ENCODE results near the gene HDAC4.

The HDAC4 gene

DNA sequence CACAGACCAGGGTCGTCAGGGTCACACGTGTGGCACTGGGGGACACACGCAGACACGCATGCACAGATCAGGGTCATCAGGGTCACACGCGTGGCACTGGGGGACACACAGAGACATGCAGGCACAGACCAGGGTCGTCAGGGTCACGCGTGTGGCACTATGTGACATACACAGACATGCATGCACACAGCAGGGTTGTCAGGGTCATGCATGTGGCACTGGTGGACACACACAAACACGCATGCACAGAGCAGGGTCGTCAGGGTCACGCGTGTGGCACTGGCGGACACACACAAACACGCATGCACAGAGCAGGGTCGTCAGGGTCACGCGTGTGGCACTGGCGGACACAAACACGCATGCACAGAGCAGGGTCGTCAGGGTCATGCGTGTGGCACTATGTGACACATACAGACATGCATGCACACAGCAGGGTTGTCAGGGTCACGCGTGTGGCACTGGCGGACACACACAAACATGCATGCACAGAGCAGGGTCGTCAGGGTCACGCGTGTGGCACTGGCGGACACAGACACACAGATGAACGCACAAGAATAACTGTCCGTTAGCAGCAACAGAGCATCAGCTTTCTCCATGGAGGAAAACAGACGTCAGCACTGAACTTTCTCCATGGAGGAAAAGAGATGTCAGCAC, 34.9 kb downstream of the HDAC4 start:
- no peak for DNase-seq

DNA sequence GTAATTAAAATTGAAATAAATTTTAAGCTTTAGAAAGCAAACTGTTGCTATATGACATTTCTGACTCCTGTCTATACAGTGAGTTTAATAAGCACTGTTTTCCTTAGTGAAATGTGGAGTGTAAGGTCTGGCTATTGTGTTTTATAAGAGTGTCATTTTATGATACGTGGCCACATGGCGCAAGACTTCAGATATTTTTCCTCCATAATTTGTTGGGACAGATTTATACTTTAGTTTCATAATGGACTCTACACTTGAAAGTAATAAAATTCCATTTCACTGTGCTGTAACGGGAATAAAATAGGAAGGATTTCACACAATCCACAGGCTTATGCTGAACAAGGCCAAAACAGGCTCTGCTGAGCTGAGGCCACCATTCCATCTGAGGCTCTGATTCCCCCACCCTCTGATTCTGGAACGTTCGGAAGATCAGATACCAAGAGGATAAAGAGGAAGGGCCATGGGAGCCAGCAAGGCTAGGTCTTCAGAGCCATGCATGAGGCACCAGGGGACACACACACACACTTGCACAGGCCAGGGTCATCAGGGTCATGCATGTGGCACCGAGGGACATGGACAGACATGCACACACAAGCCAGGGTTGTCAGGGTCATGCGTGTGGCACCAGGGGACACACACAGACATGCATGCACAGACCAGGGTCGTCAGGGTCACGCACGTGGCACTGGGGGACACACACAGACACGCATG, 35.6 kb downstream of the HDAC4 start:
- DNase-seq, result no peak

DNA sequence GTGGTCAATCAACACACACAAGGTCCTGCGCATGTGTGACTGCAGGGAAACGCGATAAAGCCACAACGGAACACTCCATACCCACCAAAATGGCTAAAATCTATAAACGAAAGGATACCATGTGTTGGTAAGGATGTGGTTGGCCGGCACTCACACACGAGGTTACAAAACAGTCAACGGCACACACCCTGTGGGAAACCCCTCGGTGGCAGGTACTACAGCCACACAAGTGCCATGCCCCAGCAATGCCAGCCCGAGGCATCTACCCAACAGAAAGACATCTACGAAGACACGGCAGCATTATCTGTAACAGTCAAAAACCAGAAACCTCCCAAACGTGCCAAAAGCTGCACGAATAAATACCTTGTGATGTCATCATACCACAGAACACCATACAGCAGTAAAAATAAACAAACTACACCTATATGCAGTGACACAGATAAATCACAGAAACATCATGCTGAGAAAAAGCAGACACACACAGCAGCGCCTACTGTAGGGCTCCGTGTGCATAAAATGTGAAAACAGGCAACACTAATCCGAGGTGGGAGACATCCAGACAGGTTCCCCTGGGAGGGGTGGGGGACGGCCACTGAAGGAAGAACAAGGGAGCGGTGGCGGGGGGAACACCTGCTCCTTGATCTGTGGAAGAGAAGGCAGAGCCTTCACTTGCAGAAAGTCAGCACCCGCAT, 36.7 kb downstream of the HDAC4 start:
- DNase-seq, result no peak

DNA sequence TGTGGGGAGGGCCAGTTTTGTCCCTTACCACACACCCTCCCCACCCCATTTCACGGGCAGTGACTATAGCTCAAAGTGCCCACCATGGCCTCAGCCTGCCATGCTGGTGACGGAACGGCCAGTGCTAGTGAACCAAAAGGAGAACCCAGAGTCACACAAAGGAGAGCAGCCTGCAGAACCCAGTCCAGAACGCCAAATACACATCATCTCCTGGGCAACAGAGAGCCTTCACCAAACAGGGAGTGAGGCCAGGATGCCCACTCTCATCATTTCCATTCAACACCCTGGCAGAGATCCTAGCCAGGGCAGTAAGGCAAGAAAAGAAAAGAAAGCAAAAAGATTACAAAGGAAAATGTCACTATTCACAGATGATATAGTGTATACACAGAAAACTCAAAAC, 38.3 kb downstream of the HDAC4 start:
- DNase-seq, result no peak

DNA sequence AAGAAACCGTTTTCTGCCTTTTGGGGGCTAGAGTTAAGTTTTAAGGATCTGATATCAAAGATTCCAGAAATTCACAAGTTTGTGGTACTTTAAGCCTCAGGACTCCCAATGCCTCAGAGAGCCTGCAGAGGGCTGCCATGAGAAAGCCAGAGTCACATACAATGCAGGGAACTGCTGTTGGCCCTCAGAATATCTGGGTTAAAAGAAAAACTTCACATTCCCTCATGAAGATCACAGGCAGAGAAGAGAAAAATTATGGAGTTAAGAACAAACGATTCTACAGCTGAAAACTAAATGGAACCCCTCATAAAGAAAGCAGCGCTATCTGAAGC, 39.5 kb downstream of the HDAC4 start:
- no peak for DNase-seq

DNA sequence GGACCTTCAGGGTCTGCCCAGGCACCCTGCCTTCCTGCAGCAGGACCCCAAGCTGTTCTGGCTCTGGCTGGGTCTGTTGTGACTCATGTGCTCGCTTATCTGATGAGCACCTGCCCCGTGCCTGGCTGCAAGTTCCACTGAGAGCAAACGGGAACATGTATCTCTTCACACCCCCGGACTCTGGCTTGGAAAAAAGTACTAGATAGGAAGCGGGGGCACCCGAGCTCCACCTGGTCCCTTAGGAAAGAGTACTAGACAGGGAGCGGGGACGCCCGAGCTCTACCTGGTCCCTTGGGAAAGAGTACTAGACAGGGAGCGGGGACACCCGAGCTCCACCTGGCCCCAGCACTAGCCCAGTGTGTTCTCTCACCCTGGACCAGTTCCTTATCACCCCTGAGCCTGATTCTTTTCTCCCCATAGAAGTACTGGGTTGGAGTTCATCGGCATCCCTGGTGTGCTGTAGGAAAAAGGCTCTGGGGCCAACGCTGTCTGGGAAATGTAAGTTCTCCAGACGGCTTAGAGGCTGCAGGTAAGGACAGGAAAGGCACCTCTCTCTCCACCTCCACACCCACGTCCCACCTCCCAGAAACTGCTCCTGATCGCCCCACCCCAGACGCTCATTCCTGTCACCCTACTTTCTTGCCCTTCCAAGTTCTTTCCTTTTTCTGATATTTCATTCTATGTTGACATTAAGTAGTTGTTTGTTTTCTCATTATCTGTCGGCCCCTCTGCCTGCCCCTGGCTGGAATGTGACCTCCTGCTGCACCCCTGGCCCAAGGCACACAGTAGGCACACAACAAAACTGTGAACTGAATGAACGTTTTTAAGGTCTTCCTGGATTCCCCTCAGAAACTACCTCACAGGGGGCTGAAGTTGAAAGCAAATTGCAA, 40.2 kb downstream of the HDAC4 start:
- no peak for DNase-seq

DNA sequence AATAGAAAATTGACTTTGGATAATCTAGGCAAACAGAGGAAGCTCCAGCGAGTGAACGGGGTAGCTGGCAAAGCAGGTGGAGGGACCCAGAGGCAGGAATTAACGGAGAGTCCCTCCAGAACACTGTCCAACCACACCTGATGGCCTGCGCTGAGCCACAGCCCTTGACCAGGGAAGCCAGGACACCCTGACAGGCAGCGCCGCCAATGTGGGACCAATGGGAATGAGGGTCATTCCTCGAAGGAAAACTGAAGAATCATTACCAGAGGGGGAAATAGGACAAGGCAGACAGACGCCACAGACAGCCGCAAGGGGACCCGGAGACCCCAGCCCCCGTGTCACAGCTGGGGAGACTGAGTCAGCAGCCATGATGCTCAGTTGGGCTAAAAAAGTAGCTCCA, 40.8 kb downstream of the HDAC4 start:
- no peak for DNase-seq

DNA sequence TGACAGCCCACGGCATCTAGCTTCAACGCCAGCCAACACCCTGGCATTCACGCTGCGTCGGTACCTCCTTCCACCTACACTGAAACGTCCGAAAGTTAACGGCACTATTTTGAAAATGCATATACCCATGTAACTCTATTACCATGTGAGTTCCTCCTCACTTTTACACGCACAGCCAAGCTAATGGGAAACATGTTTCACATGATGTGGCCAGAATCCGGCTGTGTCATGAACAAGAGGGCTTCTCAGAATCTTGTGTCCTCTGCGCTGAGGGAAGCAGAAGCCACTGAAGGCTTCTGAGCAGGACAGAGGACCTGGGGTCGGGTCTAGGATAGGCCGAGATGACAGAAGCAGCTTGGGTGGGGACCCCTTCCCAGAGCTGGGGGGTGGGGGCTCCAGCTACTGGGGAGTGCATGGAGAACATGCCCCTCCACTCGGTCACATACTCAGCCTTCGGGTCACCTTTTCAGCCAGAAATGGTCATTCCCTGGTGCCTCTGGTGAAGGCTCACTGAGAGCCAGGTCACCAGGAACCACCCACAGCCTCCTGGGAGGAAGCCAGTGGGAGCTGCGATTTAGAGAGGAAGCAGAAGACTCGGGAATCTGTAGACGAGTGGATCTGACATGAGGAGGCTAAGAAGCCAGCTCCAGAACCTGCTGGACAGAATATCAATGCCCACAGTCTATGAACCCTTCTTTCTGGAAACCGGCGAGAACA, 41.5 kb downstream of the HDAC4 start:
- no peak for DNase-seq

DNA sequence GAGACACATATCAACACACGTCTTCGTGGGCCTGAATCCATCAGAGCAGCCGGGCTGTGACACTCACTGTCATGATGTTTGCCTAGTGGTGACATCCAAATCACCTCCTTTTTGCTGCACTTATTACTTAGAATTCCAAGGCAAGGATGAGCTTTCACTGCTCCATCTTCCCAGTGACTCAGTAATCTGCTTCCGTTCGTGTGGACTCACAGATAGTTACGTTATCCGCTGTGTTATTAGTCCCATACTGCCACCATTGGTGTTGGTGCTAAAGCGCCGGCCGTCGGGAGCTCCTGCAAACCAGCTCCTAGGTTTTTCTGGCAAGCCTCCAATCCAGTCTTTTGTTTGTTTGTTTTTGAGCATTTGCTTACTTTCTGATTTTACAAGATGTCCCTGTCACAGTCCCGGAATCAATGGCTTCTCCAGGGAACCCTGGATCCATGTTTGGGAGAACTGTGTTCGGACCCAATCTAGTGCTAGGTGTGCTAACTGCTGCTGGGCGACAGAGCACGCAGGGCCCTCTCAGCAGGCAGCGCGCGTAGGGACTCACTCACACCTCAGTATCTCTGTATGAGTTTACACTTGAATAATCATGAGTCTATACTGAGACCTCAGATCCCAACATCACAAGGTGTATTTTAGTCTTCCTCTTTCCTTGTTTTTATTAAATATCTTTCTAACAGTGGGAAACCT, 42.6 kb downstream of the HDAC4 start:
- DNase-seq, result no peak

DNA sequence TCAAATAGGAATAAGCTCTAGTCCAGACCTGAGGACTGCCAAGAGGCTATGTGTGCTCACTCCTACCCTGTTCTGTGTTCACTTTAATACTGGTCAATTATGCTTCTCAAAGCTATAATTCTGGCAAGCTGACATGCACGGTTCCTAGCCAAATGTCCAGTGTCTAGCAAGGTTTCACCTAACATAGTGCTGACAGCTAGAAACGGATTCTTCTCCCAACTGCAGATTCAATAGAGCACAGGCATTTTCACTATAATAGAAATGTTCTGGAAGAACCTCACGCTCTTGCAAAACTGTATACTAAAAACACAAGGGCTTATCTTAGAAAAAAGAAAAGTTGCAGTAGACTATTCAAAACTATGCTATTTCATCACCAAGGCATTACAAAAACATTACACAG, 45.1 kb downstream of the HDAC4 start:
- DNase-seq, result no peak

DNA sequence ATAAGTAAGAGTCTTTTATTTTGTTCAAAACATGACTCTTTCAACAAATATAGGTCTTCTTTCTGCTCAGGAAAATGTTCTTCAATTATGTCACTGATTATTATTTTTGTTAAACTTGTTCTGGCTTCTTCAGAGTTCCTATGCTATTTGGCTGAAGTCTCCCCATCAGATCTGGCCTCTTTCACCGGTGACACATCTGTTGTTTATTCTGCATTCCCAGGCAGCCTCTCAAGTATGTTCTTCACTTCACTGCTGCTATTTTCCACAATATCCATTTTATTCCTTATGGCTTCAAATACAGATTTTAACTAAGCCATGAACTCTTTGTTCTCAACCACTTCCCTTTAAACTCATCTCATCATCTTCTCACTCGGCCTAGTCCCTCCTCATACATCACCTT, 45.7 kb downstream of the HDAC4 start:
- DNase-seq, result no peak

DNA sequence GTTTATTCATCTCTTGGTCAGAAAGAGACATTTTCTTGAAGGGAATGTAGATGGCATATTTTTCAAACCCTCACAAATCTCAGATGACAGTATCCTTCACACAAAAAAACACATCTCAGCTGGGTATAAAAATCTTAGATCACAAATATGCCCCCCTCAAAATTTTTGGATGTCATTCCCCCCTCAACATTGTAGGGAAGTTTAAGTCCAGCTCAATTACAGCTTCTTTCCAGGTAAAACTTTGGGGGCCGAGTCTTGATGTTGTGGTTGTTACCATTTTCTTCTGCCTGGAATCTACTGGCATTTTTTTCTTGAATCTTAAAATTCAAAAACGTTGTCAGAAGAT, 46.1 kb downstream of the HDAC4 start:
- DNase-seq, result no peak

DNA sequence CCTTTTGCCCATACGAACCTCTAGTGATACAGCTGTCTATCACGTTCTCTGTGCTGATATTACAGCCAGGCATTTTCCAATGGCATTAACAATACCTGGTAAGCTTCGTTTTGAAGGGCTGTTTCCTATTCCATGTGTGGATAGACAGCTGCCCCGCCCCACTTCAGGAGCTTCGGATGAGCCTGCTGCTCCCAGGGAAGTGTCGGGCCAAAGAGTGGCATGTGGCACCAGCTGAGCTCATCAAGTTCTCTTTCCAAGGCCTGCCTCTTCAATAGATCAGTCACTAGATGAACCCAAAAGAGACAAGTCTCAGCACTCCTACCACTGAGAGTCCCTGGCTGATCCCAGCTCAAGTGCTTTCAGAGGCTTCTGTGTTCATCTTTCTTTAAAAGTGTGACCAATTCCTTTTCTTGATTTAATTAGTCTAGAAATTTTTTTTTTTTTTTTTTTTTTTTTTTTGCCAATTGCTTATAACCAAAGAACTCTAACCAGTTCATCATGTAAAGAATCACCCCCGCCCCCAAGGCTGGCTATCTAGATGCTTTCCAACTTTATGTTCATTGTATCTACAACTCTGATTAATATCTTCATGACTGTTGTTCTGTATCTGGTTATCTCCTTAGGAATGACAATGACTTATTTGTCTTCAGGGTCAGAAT, 46.6 kb downstream of the HDAC4 start:
- DNase-seq, result no peak

DNA sequence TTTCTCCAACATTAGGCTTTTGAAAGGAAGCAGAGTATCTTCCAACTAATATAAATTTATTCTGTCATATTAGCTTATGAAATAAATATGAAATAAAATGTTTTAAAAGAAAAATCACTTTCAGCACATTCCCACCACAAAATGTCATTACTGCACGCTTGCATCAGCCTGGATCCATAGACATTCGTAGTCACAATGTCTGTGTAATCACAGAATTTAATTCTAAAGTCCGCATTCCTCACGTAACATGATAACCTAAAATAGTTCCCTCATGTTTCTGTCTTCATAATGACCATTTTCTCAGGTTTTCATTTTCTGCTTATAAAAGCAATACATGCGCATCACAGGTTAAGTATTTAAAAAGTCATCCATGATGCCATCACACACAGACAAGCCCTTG, 47.1 kb downstream of the HDAC4 start:
- DNase-seq, result no peak

DNA sequence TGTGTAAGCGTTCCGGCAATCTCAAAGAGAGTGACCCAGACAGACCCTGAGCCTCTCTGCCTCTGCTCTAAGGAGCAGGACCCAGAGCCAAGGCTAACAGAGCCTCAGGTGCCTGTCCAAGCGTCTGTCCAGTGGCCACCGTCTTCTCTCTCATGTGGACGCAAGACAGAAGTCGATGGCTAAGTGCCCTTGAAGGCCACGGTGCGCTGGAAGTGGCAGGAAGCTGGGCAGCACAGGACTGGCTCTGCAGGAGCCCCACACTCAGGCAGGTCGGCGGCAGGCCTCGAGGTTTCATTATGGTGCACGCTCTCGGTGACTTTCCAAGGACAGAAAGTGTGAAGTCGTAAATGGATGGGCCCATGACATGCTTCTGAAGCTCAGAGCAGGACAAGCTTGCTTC, 49.1 kb downstream of the HDAC4 start:
- no peak for DNase-seq

DNA sequence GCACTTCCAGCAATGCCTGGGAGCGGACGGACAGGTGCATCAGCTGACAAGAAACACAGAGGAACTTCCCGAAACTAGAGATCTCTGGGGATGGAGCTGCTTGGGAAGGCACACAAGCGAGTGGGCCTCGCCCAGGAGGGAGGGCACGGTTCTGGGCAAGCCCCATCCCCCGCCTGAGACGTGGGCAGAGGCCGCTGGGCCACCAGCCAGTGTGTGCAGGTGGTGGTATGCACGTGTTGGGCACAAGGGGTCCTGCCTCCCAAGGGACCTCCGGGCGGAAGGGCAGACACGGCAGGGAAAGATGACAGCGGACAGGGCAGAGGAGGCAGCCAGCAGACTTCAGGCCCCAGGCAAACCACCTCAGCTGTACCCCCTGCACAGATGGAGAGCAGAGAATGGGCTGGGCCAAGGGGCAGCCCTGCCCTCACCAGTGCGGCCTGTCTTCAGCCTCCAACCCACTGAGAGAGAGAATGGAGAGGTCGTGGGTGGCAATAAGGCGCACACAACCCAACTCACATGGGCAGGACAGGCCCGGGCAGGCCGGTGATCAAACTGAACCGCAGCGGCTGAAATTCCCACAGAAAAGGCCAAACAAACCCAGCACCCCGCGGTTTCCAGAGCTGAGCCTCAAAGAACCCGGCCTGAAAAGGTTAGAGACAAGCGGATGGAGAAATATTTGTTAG, 51.2 kb downstream of the HDAC4 start:
- no peak for DNase-seq

DNA sequence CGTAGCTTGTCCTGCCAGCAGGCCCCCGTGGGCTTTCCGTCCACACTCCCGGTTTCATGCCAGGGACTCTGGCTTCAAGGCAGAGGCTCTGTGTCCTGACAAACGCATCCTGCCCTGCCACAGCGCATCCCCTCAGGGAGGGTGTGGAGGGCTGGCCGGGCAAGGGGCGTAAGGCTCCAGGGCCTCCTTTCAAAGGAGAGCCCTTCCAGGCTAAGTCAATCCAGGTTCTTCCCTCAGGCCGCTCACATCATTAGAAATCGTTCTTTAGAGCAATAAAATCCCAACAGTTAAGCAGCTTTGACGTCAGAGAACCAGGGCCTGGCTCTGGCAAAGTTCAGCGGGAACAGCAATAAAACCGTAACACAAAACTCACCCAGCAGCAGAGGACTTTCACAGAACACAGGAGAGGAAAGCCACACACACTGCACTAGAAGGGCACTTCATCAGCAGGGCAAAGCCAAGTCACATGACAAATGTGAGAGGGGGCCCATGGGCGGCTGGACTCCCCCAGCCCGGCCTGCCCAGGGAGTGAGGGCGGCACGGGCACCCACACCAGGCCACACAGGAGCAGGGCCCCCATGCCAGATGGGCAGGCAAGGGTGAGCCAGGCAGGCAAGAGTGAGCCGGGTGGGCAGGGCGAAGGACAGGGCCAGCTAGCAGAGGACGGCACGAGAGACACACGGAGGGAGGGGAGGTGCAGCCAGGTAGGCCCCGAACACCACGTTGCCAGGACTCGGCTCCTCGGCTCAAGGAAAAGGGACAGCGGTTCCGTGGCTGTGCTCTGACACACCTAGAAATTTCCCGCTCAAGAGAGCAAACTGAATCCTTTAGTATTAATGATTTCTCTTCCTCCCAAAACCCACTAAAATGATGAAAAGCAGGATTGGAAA, 52.0 kb downstream of the HDAC4 start:
- peak; percentile 55 for DNase-seq

DNA sequence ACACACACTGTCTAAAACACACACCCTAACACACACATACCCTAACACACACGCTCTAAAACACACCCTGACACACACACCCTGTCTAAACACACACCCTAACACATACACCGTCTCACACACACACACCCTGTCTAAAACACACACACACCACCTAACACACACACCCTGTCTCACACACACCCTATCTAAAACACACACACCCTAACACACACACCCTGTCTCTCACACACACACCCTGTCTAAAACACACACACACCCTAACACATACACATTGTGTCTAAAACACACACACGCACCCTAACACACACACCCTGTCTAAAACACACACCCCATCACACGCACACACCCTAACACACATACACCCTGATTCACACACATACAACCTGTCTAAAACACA, 54.1 kb downstream of the HDAC4 start:
- no peak for DNase-seq

DNA sequence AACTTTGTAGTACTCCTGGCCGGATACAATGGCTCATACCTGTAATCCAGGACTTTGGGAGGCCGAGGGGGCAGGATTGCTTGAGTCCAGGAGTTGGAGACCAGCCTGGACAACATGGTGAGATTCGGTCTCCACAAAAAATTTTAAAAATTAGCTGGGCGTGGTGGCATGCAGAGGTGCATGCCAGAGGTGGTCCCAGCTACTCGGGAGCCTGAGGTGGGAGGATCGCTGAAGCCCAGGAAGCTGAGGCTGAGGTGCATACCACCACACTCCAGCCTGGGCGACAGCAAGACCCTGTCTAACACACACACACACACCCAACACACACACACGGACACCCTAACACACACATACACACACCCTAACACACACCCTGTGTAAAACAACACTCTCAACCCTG, 55.6 kb downstream of the HDAC4 start:
- no peak for DNase-seq

DNA sequence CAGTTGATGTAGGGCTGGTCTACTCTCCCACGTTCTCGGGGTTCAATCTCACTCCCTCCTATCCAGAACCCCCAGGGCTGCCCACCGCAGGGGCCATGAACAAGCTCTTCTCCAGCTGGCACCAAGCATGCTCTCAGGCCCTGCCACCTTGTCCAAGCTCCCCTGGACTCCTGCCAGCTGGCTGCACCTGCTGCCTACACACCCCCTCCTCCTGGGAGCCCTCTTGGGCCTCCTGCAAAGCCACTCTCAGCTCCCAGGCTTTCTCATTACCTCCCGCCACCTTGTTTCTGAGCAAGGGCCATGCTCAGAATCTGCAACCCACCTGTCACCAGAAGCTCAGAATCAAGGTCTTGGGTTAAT, 56.0 kb downstream of the HDAC4 start:
- no peak for DNase-seq
